A673 (cell line): ENCODE results near the gene ABTB1. TPM values are rescaled to one million over a fixed set of nuclear protein-coding genes. Genes with fewer than 3 reads are reported as not detected.

Experiments
- BruUV-seq: library from RNA; stranded (reverse); fragments of 400-500 nt; replicated peaks from 2 replicates; lab custom pipeline; 2021; lab: Mats Ljungman, UMichigan
- CTCF ChIA-PET: fragments of 300-600 bp; sonication (Branson Sonifier 250); formaldehyde crosslinking; loops from one replicate; lab custom pipeline; 2022; ENCODE audit warnings: antibody characterized with exemption; lab: Charles Lee
- POLR2A ChIA-PET: fragments of 300-600 bp; sonication (Branson Sonifier 250); formaldehyde crosslinking; loops from one replicate; lab custom pipeline; 2022; ENCODE audit warnings: antibody characterized with exemption; ENCODE audit not compliant: low non-redundant PET; lab: Charles Lee
- DNase-seq: peaks from one replicate; pipeline ENCODE4 v3.0.0-alpha.2; 2015; ENCODE audit warnings: low spot score
- H3K27ac ChIP-seq: fragments of 200-600 bp; sonication (generic); 2 replicates; pipeline ENCODE4 v1.5.1; 2016; ENCODE audit warnings: mixed run types, low read depth, mild to moderate bottlenecking, mixed read lengths, antibody characterized with exemption, low read length; ENCODE audit not compliant: poor library complexity, severe bottlenecking
- H3K27me3 ChIP-seq: fragments of 200-600 bp; sonication (generic); replicated peaks from 2 replicates; pipeline ENCODE4 v1.6.1; 2017; ENCODE audit warnings: mixed run types, low read depth, mild to moderate bottlenecking, mixed read lengths, antibody characterized with exemption, low read length; ENCODE audit not compliant: insufficient read depth, poor library complexity
- H3K36me3 ChIP-seq: fragments of 200-600 bp; sonication (generic); 2 replicates; pipeline ENCODE4 v1.6.1; 2016; ENCODE audit warnings: mixed run types, mild to moderate bottlenecking, mixed read lengths, antibody characterized with exemption, low read length; ENCODE audit not compliant: insufficient read depth, poor library complexity, severe bottlenecking
- H3K4me1 ChIP-seq: fragments of 200-600 bp; sonication (generic); 2 replicates; pipeline ENCODE4 v1.6.1; 2017; ENCODE audit warnings: mixed run types, mild to moderate bottlenecking, mixed read lengths, antibody characterized with exemption, low read length; ENCODE audit not compliant: insufficient read depth, poor library complexity, severe bottlenecking
- H3K4me3 ChIP-seq: fragments of 200-600 bp; sonication (generic); 2 replicates; pipeline ENCODE4 v1.5.1; 2016; ENCODE audit warnings: low read depth, mixed run types, mild to moderate bottlenecking, mixed read lengths, low read length; ENCODE audit not compliant: poor library complexity, severe bottlenecking
- H3K9me3 ChIP-seq: fragments of 200-600 bp; sonication (generic); 2 replicates; pipeline ENCODE4 v1.6.1; 2016; ENCODE audit warnings: mixed run types, low read depth, mild to moderate bottlenecking, mixed read lengths, antibody characterized with exemption, low read length; ENCODE audit not compliant: poor library complexity, severe bottlenecking
- EZH2 ChIP-seq: fragments of 200-600 bp; sonication (generic); IDR thresholded peaks from 2 replicates; pipeline ENCODE4 v1.6.1; 2017; ENCODE audit warnings: borderline replicate concordance, low read depth, mild to moderate bottlenecking, mixed read lengths, antibody characterized with exemption, low read length; ENCODE audit not compliant: poor library complexity, severe bottlenecking
- intact Hi-C: fragments of 100-400 bp; cut with micrococcal nuclease; formaldehyde crosslinking; loops from one replicate; pipeline ENCODE4 v1.10.0; 2022; ENCODE audit not compliant: unreplicated experiment
- total RNA-seq: library from RNA; stranded (reverse); gene quantifications from 2 replicates; pipeline ENCODE4 v1.2.3, GENCODE V29; 2021
- TF ChIP-seq, protein P1 (sequence below): fragments of 300-800, 200-600 bp; sonication (generic); conservative IDR thresholded peaks from 2 replicates; pipeline ENCODE4 v1.5.1; 2017; ENCODE audit warnings: low read depth, mild to moderate bottlenecking, antibody characterized with exemption, low read length, moderate library complexity, mixed read lengths

Gene ABTB1
- total RNA-seq, 1 experiment from 2014 or later, result 2.6 TPM

DNA sequence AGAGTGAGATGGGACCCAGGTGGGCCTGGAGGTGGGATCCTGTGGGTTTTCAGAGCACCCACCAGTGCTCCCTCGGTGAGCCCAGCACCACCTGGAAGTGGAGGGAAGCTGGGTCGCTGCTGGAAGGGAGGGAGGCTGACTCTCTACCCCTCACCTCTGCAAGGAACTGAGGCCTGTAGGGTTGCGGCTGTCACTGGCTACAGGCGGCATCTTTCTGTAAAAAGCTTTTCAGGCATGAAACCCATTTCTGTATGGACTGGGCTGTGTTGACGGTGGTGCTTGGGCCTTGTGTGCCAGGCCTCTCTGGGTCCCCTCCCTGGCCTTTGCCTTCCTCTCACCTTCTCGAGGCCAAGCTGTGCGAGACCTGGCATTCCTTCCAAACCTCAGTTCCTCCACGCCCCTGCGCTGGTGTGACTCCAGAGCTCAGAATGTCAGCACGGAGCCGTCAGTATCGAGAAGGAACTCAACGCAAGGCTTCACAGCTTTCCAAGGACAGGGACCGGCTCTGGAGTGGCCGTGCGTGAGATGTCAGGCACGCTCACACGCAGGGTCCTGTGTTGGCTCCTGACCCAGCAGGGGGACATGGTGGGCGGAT, 16.6 kb downstream of the ABTB1 start:
- no peaks in the 10 kb centered on the region for H3K4me1 ChIP-seq
- H3K4me3 ChIP-seq, result no peak overlapping the region
- intact Hi-C loops, result no loop called here
- CTCF ChIA-PET, result no interaction called here
- no peak for DNase-seq
- TF ChIP-seq EZH2, result no peak
- POLR2A ChIA-PET, result no interaction called here
- no peaks in the 10 kb centered on the region for H3K9me3 ChIP-seq
- H3K36me3 ChIP-seq, result no peaks in the 10 kb centered on the region
- no peak overlapping the region for H3K27ac ChIP-seq
- BruUV-seq, result no TSS peak
- H3K27me3 ChIP-seq, result no peaks in the 10 kb centered on the region

DNA sequence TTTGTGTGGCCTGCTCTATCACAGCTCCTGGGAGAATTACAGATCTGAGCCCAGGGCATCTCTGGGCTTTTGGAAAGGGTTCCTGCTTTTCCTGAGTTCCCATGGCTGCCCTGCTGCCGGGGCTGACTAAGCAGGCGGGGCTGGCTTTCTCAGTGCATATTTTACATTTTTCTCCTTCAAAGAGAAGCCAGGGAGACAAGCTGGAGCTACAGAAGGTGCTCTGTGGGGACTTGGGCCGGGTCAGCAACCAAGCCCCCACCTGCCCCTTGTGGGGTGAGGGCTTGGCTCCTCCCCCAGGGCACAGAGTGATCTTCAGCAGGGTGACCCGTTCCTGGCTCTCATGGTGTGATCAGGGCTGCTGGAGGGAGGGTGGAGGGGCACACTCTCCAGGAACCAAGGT, 17.4 kb downstream of the ABTB1 start:
- H3K36me3 ChIP-seq, result no peaks in the 10 kb centered on the region
- H3K27ac ChIP-seq, result no peak overlapping the region
- no peaks in the 10 kb centered on the region for H3K27me3 ChIP-seq
- intact Hi-C loops, result no loop called here
- H3K4me3 ChIP-seq, result no peak overlapping the region
- no peaks in the 10 kb centered on the region for H3K4me1 ChIP-seq
- ChIA-PET POLR2A (no interaction called here), CTCF (no interaction called here)
- BruUV-seq, result no TSS peak
- TF ChIP-seq, protein P1, sequence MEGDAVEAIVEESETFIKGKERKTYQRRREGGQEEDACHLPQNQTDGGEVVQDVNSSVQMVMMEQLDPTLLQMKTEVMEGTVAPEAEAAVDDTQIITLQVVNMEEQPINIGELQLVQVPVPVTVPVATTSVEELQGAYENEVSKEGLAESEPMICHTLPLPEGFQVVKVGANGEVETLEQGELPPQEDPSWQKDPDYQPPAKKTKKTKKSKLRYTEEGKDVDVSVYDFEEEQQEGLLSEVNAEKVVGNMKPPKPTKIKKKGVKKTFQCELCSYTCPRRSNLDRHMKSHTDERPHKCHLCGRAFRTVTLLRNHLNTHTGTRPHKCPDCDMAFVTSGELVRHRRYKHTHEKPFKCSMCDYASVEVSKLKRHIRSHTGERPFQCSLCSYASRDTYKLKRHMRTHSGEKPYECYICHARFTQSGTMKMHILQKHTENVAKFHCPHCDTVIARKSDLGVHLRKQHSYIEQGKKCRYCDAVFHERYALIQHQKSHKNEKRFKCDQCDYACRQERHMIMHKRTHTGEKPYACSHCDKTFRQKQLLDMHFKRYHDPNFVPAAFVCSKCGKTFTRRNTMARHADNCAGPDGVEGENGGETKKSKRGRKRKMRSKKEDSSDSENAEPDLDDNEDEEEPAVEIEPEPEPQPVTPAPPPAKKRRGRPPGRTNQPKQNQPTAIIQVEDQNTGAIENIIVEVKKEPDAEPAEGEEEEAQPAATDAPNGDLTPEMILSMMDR, result no peak
- no peak for TF ChIP-seq EZH2
- no peaks in the 10 kb centered on the region for H3K9me3 ChIP-seq
- DNase-seq, result no peak

DNA sequence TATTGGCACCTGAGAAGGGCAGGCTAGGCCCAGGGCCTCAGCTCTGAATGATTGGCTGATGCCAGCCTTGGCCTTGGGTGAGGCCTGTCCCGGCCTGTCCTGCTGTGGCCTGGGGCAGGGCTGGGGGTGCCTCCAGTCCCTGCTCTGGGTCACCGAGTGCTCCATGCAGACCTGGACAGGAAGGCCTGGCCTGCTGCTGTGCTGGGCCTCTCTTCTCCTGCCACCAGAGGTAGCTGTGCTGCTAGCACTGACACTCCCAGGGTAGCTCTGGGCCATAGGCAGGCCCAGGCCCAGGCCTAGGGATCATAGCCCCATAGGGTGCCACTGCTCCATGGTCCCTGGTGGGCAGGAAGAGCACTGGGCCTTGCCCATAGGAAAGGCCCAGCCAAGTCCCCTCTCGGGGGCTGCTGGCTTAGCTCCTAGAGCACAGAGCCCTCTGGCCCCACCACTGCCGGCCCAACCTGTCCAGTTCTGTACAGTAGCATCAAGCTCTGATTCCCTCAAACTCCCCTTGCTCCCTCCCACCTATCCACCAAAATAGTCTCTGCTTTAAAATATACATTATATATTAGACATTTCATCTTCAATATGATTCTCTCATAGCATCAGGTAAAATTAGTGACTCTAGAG, 18.2 kb downstream of the ABTB1 start:
- Histone ChIP-seq H3K4me3 (no peak overlapping the region), H3K27ac (no peak overlapping the region), H3K27me3 (no peaks in the 10 kb centered on the region), H3K9me3 (no peaks in the 10 kb centered on the region), H3K4me1 (no peaks in the 10 kb centered on the region), H3K36me3 (no peaks in the 10 kb centered on the region)
- BruUV-seq, result no TSS peak
- POLR2A ChIA-PET, result no interaction called here
- CTCF ChIA-PET, result interaction anchor here (0.6 kb wide), 1 partner anchor 303 kb away, joined by 6 read pairs; no protein-coding TSS in a partner anchor
- TF ChIP-seq, protein P1, result peak; percentile 48
- no peak for TF ChIP-seq EZH2
- peak; percentile 36 for DNase-seq
- intact Hi-C loops, result no loop called here
